ENCODE data around the gene RLBP1. TPM values are rescaled to one million over a fixed set of nuclear protein-coding genes. Genes with fewer than 3 reads are reported as not detected.

The RLBP1 gene
- total and polyA plus RNA-seq, 2 donors (not counting 3 experiments of a cell fraction or from before 2014, with no cell fraction given): not detected

- FAIRE-seq (no peak), DNase-seq (ENCODE audit: low read depth, low spot score) (no peak)
- H3K79me2 ChIP-seq (ENCODE audit: control insufficient read depth, insufficient read depth, low read length): no peaks in the 10 kb centered on the region
- no peak overlapping the region for H3K9ac ChIP-seq (replicated peaks; ENCODE audit: extremely low read depth, insufficient read depth, low read length)
- H3K4me3 ChIP-seq (replicated peaks in 1 of 3; ENCODE audit: insufficient read depth in 1 of 3, low read depth in 1 of 3, low read length in 3 of 3): no peak overlapping the region
- H3K4me2 ChIP-seq (ENCODE audit: insufficient read depth, low read length): no peak overlapping the region
- peaks cover 32% of the 10 kb centered on the region for H3K4me1 ChIP-seq (ENCODE audit: control insufficient read depth, extremely low read depth, insufficient read depth, low read length)
- TF ChIP-seq FOS (IDR thresholded peaks at IDR 0.05; ENCODE audit: borderline replicate concordance, insufficient read depth, low read length): no peak
- no peak for TF ChIP-seq MYC (IDR thresholded peaks at IDR 0.05; ENCODE audit: low read depth, low read length)
- no peak for TF ChIP-seq GATA2 (IDR thresholded peaks at IDR 0.05; ENCODE audit: insufficient read depth, insufficient read length, low read depth, low read length)
- no peak for TF ChIP-seq JUN (IDR thresholded peaks at IDR 0.05; ENCODE audit: borderline replicate concordance, insufficient read depth, insufficient read length, low read depth)
- TF ChIP-seq EZH2 (IDR thresholded peaks at IDR 0.05; ENCODE audit: borderline replicate concordance, low read depth, low read length, severe bottlenecking): no peak
- TF ChIP-seq, protein P1, sequence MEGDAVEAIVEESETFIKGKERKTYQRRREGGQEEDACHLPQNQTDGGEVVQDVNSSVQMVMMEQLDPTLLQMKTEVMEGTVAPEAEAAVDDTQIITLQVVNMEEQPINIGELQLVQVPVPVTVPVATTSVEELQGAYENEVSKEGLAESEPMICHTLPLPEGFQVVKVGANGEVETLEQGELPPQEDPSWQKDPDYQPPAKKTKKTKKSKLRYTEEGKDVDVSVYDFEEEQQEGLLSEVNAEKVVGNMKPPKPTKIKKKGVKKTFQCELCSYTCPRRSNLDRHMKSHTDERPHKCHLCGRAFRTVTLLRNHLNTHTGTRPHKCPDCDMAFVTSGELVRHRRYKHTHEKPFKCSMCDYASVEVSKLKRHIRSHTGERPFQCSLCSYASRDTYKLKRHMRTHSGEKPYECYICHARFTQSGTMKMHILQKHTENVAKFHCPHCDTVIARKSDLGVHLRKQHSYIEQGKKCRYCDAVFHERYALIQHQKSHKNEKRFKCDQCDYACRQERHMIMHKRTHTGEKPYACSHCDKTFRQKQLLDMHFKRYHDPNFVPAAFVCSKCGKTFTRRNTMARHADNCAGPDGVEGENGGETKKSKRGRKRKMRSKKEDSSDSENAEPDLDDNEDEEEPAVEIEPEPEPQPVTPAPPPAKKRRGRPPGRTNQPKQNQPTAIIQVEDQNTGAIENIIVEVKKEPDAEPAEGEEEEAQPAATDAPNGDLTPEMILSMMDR (IDR thresholded peaks at IDR 0.05; ENCODE audit: extremely low read depth in 1 of 2, insufficient read depth in 1 of 2, low read depth in 1 of 2, low read length in 2 of 2): no peak
- no peak for TF ChIP-seq POLR2AphosphoS5 (IDR thresholded peaks at IDR 0.05; ENCODE audit: insufficient read depth, low read depth, low read length)
- no peak for TF ChIP-seq MAX (IDR thresholded peaks at IDR 0.05; ENCODE audit: insufficient read depth, insufficient read length)
- TF ChIP-seq POLR2A (IDR thresholded peaks at IDR 0.05; ENCODE audit: low read depth, low read length): no peak
- CTCF ChIA-PET: no interaction called here
- no peaks in the 10 kb centered on the region for H4K20me1 ChIP-seq (replicated peaks; ENCODE audit: control insufficient read depth, extremely low read depth, insufficient read depth, low read length)
- no peak overlapping the region for H2AFZ ChIP-seq (ENCODE audit: low read depth, low read length)
- H3K27me3 ChIP-seq (ENCODE audit: control insufficient read depth in 2 of 2, insufficient read depth in 2 of 2, low read length in 2 of 2): no peaks in the 10 kb centered on the region
- intact Hi-C loops (cut with micrococcal nuclease): no loop called here
- H3K9me1 ChIP-seq (replicated peaks; ENCODE audit: control insufficient read depth, extremely low read depth, insufficient read depth, low read length): no peaks in the 10 kb centered on the region
- BruUV-seq (replicated peaks): no TSS peak
- POLR2A ChIA-PET: no interaction called here
- no peak overlapping the region for H3K27ac ChIP-seq (ENCODE audit: insufficient read depth, low read depth, low read length)
- dilution Hi-C loops (cut with MboI; ENCODE audit: extremely low pct_ligation_motif_present, low sequenced_read_pairs): loop anchor here (25.0 kb wide), 1 partner anchor 101 kb away; no protein-coding TSS in a partner anchor
- H3K36me3 ChIP-seq (ENCODE audit: control insufficient read depth in 2 of 2, extremely low read depth in 1 of 2, insufficient read depth in 2 of 2, low read length in 2 of 2): no peaks in the 10 kb centered on the region
- H3K9me3 ChIP-seq (replicated peaks; ENCODE audit: control insufficient read depth, insufficient read depth, low read length): no peaks in the 10 kb centered on the region
Measured at GRCh38 chr15:89163271-89164055, 57.9 kb downstream of the RLBP1 start.
